H1 (cell line): Measurements from ENCODE around the gene FAR2. TPM values are rescaled to one million over a fixed set of nuclear protein-coding genes. Genes with fewer than 3 reads are reported as not detected.

Experiments
- CTCF ChIA-PET: fragments of 300-600 bp; sonication (Branson Sonifier 250); formaldehyde crosslinking; loops from one replicate; lab custom pipeline; 2021; ENCODE audit not compliant: partially characterized antibody; lab: Charles Lee
- POLR2A ChIA-PET: fragments of 300-600 bp; sonication (Branson Sonifier 250); formaldehyde crosslinking; loops from one replicate; lab custom pipeline; 2021; ENCODE audit warnings: inconsistent platforms; ENCODE audit not compliant: partially characterized antibody; lab: Charles Lee
- DNase-seq, 2 experiments: peaks; one replicate each; pipeline versions ENCODE4 v3.0.0 to v3.0.0-alpha.2; 2010 to 2022; ENCODE audit warnings: low spot score in 2 of 2, low read depth in 1 of 2, mixed read lengths in 1 of 2
- FAIRE-seq: peaks from 2 replicates; lab custom pipeline; 2011; peaks lifted over from hg19 to GRCh38; lab: Jason Lieb, UNC
- H2AFZ ChIP-seq: 2 replicates; pipeline ENCODE4 v1.8.1; 2012; ENCODE audit warnings: low read length, inconsistent platforms
- H2AK5ac ChIP-seq: 2 replicates; pipeline ENCODE4 v1.6.1; 2013; ENCODE audit warnings: low read depth, low read length
- H2BK120ac ChIP-seq: replicated peaks from 2 replicates; pipeline ENCODE3; 2013; ENCODE audit warnings: low read depth, low read length, inconsistent platforms
- H2BK12ac ChIP-seq: 2 replicates; pipeline ENCODE4 v1.6.1; 2013; ENCODE audit warnings: low read depth, low read length
- H2BK15ac ChIP-seq: 2 replicates; pipeline ENCODE4 v1.6.1; 2013; ENCODE audit warnings: low read length
- H2BK20ac ChIP-seq: 2 replicates; pipeline ENCODE4 v1.6.1; 2013; ENCODE audit warnings: low read length
- H2BK5ac ChIP-seq: 2 replicates; pipeline ENCODE4 v1.6.1; 2013; ENCODE audit warnings: low read depth, low read length
- H3K14ac ChIP-seq: 2 replicates; pipeline ENCODE4 v1.6.1; 2013; ENCODE audit warnings: inconsistent platforms; ENCODE audit not compliant: insufficient read length
- H3K18ac ChIP-seq: 2 replicates; pipeline ENCODE4 v1.6.1; 2013; ENCODE audit warnings: low read length; ENCODE audit errors: extremely low read depth
- H3K23ac ChIP-seq: 2 replicates; pipeline ENCODE4 v1.6.1; 2013; ENCODE audit warnings: inconsistent platforms; ENCODE audit not compliant: insufficient read length
- H3K23me2 ChIP-seq: 2 replicates; pipeline ENCODE4 v1.6.1; 2013; ENCODE audit warnings: low read depth, low read length
- H3K27ac ChIP-seq: 2 replicates; pipeline ENCODE4 v1.6.1; 2011; ENCODE audit warnings: low read depth, low read length, inconsistent platforms
- H3K27me3 ChIP-seq, 4 experiments: replicated peaks in 1 of 4; 1 replicate in 1 of 4; 2 replicates in 3 of 4; pipeline versions ENCODE4 v1.6.1 to v1.8.1; 2011 to 2013; ENCODE audit warnings: low read length in 3 of 4, mild to moderate bottlenecking in 3 of 4, inconsistent platforms in 2 of 4, mixed read lengths in 2 of 4, moderate library complexity in 1 of 4; ENCODE audit not compliant: control insufficient read depth in 3 of 4, insufficient read depth in 3 of 4; ENCODE audit errors: extremely low read depth in 1 of 4
- H3K36me3 ChIP-seq, 4 experiments: 2 replicates each; pipeline versions ENCODE4 v1.6.1 to v1.8.1; 2011 to 2013; ENCODE audit warnings: mild to moderate bottlenecking in 4 of 4, low read length in 3 of 4, moderate library complexity in 2 of 4, control low read depth in 1 of 4, inconsistent platforms in 1 of 4; ENCODE audit not compliant: insufficient read depth in 4 of 4, control insufficient read depth in 2 of 4
- H3K4ac ChIP-seq: replicated peaks from 2 replicates; pipeline ENCODE3; 2013; ENCODE audit warnings: low read length, low read depth, mixed read lengths, inconsistent platforms; ENCODE audit not compliant: insufficient read length
- H3K4me1 ChIP-seq, 4 experiments: replicated peaks in 1 of 4; 1 replicate in 1 of 4; 2 replicates in 3 of 4; pipeline versions ENCODE4 v1.6.1 to v1.8.1; 2011 to 2013; ENCODE audit warnings: low read length in 3 of 4, inconsistent platforms in 2 of 4, mixed read lengths in 1 of 4; ENCODE audit not compliant: insufficient read depth in 4 of 4, control insufficient read depth in 3 of 4
- H3K4me2 ChIP-seq, 2 experiments: 2 replicates each; pipeline versions ENCODE4 v1.6.1 to v1.8.1; 2011 to 2013; ENCODE audit warnings: low read depth in 2 of 2, low read length in 2 of 2, control low read depth in 1 of 2, inconsistent platforms in 1 of 2, mild to moderate bottlenecking in 1 of 2; ENCODE audit not compliant: insufficient read depth in 1 of 2
- H3K4me3 ChIP-seq, 4 experiments: fragments of 200-600, 300-600 bp in 1 of 4; sonication (generic), shearing (Covaris generic), sonication (Bioruptor Twin) in 1 of 4; 2 replicates each; pipeline versions ENCODE4 v1.5.1 to v1.8.1; 2011 to 2016; ENCODE audit warnings: low read length in 4 of 4, low read depth in 3 of 4, control low read depth in 2 of 4, inconsistent platforms in 2 of 4, mild to moderate bottlenecking in 2 of 4, mixed read lengths in 1 of 4, moderate library complexity in 1 of 4; ENCODE audit not compliant: insufficient read depth in 2 of 4; ENCODE audit errors: extremely low read depth in 1 of 4
- H3K56ac ChIP-seq: replicated peaks from 2 replicates; pipeline ENCODE3; 2013; ENCODE audit warnings: low read depth, mild to moderate bottlenecking, mixed read lengths, low read length, inconsistent platforms; ENCODE audit not compliant: insufficient read length
- H3K79me1 ChIP-seq: 2 replicates; pipeline ENCODE4 v1.6.1; 2013; ENCODE audit warnings: low read depth, low read length, control low read depth
- H3K79me2 ChIP-seq, 2 experiments: 2 replicates each; pipeline versions ENCODE4 v1.6.1 to v1.8.1; 2012 to 2013; ENCODE audit warnings: low read length in 2 of 2, mild to moderate bottlenecking in 2 of 2, inconsistent platforms in 1 of 2; ENCODE audit not compliant: insufficient read depth in 2 of 2, control insufficient read depth in 1 of 2
- H3K9ac ChIP-seq, 4 experiments: replicated peaks in 1 of 4; 1 replicate in 1 of 4; 2 replicates in 3 of 4; pipeline versions ENCODE4 v1.6.1 to v1.8.1; 2011 to 2013; ENCODE audit warnings: low read depth in 3 of 4, low read length in 3 of 4, control low read depth in 2 of 4, mild to moderate bottlenecking in 2 of 4, moderate library complexity in 2 of 4, inconsistent platforms in 1 of 4; ENCODE audit errors: extremely low read depth in 1 of 4
- H3K9me3 ChIP-seq, 2 experiments: 2 replicates each; pipeline versions ENCODE4 v1.6.1 to v1.8.1; 2012 to 2013; ENCODE audit warnings: mild to moderate bottlenecking in 2 of 2, moderate library complexity in 2 of 2, control low read depth in 1 of 2, inconsistent platforms in 1 of 2, low read depth in 1 of 2, low read length in 1 of 2, mixed read lengths in 1 of 2; ENCODE audit not compliant: insufficient read depth in 2 of 2
- H4K20me1 ChIP-seq, 2 experiments: replicated peaks in 1 of 2; 2 replicates each; pipeline versions ENCODE3 to v1.8.1; 2011 to 2013; ENCODE audit warnings: inconsistent platforms in 2 of 2, low read length in 2 of 2, mild to moderate bottlenecking in 1 of 2; ENCODE audit not compliant: insufficient read depth in 2 of 2, control insufficient read depth in 1 of 2
- H4K5ac ChIP-seq: 2 replicates; pipeline ENCODE4 v1.6.1; 2013; ENCODE audit warnings: low read length, low read depth, mixed read lengths, inconsistent platforms; ENCODE audit not compliant: insufficient read length
- H4K8ac ChIP-seq: 2 replicates; pipeline ENCODE4 v1.8.0; 2013; ENCODE audit warnings: mild to moderate bottlenecking, moderate library complexity, low read length, inconsistent platforms; ENCODE audit not compliant: insufficient read depth; ENCODE audit errors: extremely low read depth
- H4K91ac ChIP-seq: replicated peaks from 2 replicates; pipeline ENCODE3; 2013; ENCODE audit warnings: low read length, mixed read lengths, inconsistent platforms; ENCODE audit not compliant: insufficient read length
- FOSL1 ChIP-seq: IDR thresholded peaks from 2 replicates; pipeline ENCODE4 v1.6.1; 2011; ENCODE audit warnings: mild to moderate bottlenecking, low read depth, low read length, moderate library complexity; ENCODE audit not compliant: insufficient read depth
- GABPA ChIP-seq: IDR thresholded peaks from 2 replicates; pipeline ENCODE4 v1.6.1; 2011; ENCODE audit warnings: mild to moderate bottlenecking, low read length, moderate library complexity, borderline replicate concordance; ENCODE audit not compliant: insufficient read depth
- GTF2F1 ChIP-seq: IDR thresholded peaks from 2 replicates; pipeline ENCODE4 v1.6.1; 2012; ENCODE audit warnings: low read depth, low read length, improper control_type of control experiment, borderline replicate concordance
- SIN3A ChIP-seq, 2 experiments: IDR thresholded peaks in 1 of 2; conservative IDR thresholded peaks in 1 of 2; 2 replicates each; pipeline ENCODE4 v1.6.1; 2011 to 2012; ENCODE audit warnings: low read length in 2 of 2, improper control_type of control experiment in 1 of 2, low read depth in 1 of 2, mild to moderate bottlenecking in 1 of 2
- SIX5 ChIP-seq: IDR thresholded peaks from 2 replicates; pipeline ENCODE4 v1.6.1; 2011; ENCODE audit warnings: mild to moderate bottlenecking, low read depth, low read length
- SUZ12 ChIP-seq: fragments of 200-600 bp; sonication (generic); IDR thresholded peaks from 2 replicates; pipeline ENCODE4 v1.6.1; 2012; ENCODE audit warnings: mild to moderate bottlenecking, inconsistent platforms, low read length, moderate library complexity, mixed read lengths
- ZNF274 ChIP-seq: IDR thresholded peaks from 2 replicates; pipeline ENCODE4 v1.7.0; 2012; ENCODE audit warnings: low read length, borderline replicate concordance; ENCODE audit errors: extremely low read depth
- WGBS, 2 experiments: shearing (Covaris generic) in 1 of 2; methylation state at CpG; one replicate each; pipeline versions ENCODE4 v1.1.6 to v1.1.7; 2013 to 2015; ENCODE audit warnings: low lambda C conversion rate in 2 of 2, mixed read lengths in 2 of 2, inconsistent platforms in 1 of 2, low coverage in 1 of 2, missing lambda C conversion rate in 1 of 2; ENCODE audit not compliant: insufficient replicate concordance in 2 of 2, insufficient coverage in 1 of 2, insufficient read length in 1 of 2; ENCODE audit errors: extremely low coverage in 1 of 2, missing lambda C conversion rate in 1 of 2; 5-methylcytosine and 5-hydroxymethylcytosine counted together
- polyA plus RNA-seq, 7 experiments: library from polyadenylated mRNA; depleted of rRNA in 3 of 7; stranded (reverse) in 5 of 7; unstranded in 2 of 7; fragments of >200 nt in 5 of 7; fragments of 200-250 nt in 2 of 7; gene quantifications; 1 replicate in 5 of 7; 2 replicates in 1 of 7; 4 replicates in 1 of 7; pipeline versions ENCODE4 v1.2.1 to v1.2.3, GENCODE V29; 2011 to 2013; ENCODE audit warnings: missing spikeins in 2 of 7, mixed read lengths in 2 of 7
- total RNA-seq: library from RNA; stranded (reverse); fragmentation: NEBNext Ultra II Directional; extraction: Animal tissue kit (Norgen Biotek cat#: 25700); gene quantifications from 2 replicates; pipeline ENCODE4 v1.2.1, GENCODE V29; 2021

The FAR2 gene
- total and polyA plus RNA-seq, 2 of the 8 experiments (the other 6 are each of a cell fraction or from before 2014, with no cell fraction given), result 24.0 to 24.1 TPM

- WGBS, 2 experiments, result 86% methylated on average over 5 of the region's 5 CpGs; no CpG with 5 or more reads in 1 of the 2 experiments
Measured at GRCh38 chr12:29270446-29270845, 121.4 kb downstream of the FAR2 start.

More at GRCh38 chr12:29270446-29270845, 121.4 kb downstream of the FAR2 start:
- Histone ChIP-seq H3K4me1 (peaks cover 0 to 4% (median 3%) of the 10 kb centered on the region in 4 experiments; a peak in 4 of 7 replicates), H4K5ac (no peak overlapping the region), H3K79me2 (no peaks in the 10 kb centered on the region), H3K14ac (no peak overlapping the region), H3K9ac (no peak overlapping the region), H2BK20ac (no peak overlapping the region), H4K8ac (no peak overlapping the region), H3K9me3 (no peaks in the 10 kb centered on the region), H3K4ac (no peak overlapping the region), H3K18ac (no peak overlapping the region), H3K23ac (no peak overlapping the region), H3K56ac (no peak overlapping the region), H3K36me3 (no peaks in the 10 kb centered on the region; a peak in 2 of 8 replicates), H4K20me1 (no peaks in the 10 kb centered on the region), H3K4me2 (no peak overlapping the region), H2AK5ac (no peak overlapping the region), H2BK5ac (no peak overlapping the region), H3K27me3 (no peaks in the 10 kb centered on the region), H2AFZ (no peak overlapping the region), H3K23me2 (no peaks in the 10 kb centered on the region), H2BK12ac (no peak overlapping the region), H3K79me1 (no peaks in the 10 kb centered on the region), H3K27ac (no peak overlapping the region), H2BK120ac (no peak overlapping the region), H3K4me3 (no peak overlapping the region), H4K91ac (no peak overlapping the region), H2BK15ac (no peak overlapping the region)
- ChIA-PET CTCF (interaction anchor here (0.9 kb wide), 1 partner anchor 47 kb away, joined by 3 read pairs; no protein-coding TSS in a partner anchor), POLR2A (no interaction called here)
- FAIRE-seq (no peak), DNase-seq (no peak)
- TF ChIP-seq SIN3A (conservative IDR thresholded peaks at IDR 0.05 in 1 of 2, IDR thresholded peaks at IDR 0.05 in 1 of 2; ENCODE audit: low read depth in 1 of 2, low read length in 2 of 2) (no peak), FOSL1 (no peak), GABPA (no peak), ZNF274 (no peak), GTF2F1 (no peak), SIX5 (no peak), SUZ12 (no peak)
